Panc1 (cell line): ENCODE data around the gene FUT3.

Experiments used
- POLR2AphosphoS5 ChIP-seq: IDR thresholded peaks from 2 replicates; pipeline ENCODE4 v1.6.1; 2012; ENCODE audit warnings: mild to moderate bottlenecking, low read depth, low read length, moderate library complexity
- SIN3A ChIP-seq: IDR thresholded peaks from 2 replicates; pipeline ENCODE4 v1.6.1; 2012; ENCODE audit warnings: low read depth, mild to moderate bottlenecking, low read length, moderate library complexity, borderline replicate concordance; ENCODE audit not compliant: insufficient read depth
- TCF7L2 ChIP-seq: IDR thresholded peaks from 2 replicates; pipeline ENCODE4 v1.6.1; 2011; ENCODE audit warnings: mild to moderate bottlenecking, low read depth, low read length, inconsistent platforms
- TF ChIP-seq, protein P1 (sequence below): fragments of 450-650 bp; IDR thresholded peaks from 2 replicates; pipeline ENCODE4 v1.5.1; 2017; ENCODE audit warnings: mild to moderate bottlenecking
- TF ChIP-seq, protein P2 (sequence below), 2 experiments: IDR thresholded peaks; 2 replicates each; pipeline ENCODE4 v1.6.1; 2011 to 2012; ENCODE audit warnings: low read depth in 2 of 2, control low read depth in 1 of 2, low read length in 1 of 2, mild to moderate bottlenecking in 1 of 2, moderate library complexity in 1 of 2; ENCODE audit not compliant: insufficient read depth in 1 of 2

DNA sequence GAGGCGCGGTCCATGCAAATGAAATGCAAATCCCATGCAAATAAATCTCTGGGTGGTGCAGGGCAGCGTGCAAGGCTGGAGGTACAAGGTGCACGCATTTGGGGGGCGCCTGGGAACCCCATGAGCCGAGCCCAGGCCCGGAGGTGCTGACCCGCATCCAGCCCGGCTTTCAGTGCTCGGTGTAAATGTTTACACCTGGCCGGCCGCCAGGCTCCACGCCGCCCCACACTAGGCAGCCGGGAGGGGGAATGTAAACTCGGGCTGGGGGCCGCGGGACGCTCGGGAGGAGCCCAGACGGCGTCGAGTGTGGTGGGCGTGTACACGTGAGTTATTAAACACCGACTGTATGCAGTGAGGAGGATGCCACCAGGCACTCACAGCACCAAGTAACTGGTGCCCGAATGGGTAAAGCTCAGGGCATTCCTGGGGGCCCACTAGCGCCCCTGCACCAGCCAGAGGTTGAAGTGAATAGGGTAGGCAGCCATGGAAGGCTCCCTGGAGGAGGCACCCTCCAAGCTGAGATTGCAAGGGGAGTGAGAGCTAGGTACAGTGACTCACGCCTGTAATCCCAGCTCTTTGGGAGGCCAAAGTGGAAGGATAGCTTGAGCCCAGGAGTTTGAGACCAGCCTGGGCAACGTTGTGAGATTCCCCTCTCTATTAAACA, 28.9 kb downstream of the FUT3 start:
- TF ChIP-seq, protein P1, sequence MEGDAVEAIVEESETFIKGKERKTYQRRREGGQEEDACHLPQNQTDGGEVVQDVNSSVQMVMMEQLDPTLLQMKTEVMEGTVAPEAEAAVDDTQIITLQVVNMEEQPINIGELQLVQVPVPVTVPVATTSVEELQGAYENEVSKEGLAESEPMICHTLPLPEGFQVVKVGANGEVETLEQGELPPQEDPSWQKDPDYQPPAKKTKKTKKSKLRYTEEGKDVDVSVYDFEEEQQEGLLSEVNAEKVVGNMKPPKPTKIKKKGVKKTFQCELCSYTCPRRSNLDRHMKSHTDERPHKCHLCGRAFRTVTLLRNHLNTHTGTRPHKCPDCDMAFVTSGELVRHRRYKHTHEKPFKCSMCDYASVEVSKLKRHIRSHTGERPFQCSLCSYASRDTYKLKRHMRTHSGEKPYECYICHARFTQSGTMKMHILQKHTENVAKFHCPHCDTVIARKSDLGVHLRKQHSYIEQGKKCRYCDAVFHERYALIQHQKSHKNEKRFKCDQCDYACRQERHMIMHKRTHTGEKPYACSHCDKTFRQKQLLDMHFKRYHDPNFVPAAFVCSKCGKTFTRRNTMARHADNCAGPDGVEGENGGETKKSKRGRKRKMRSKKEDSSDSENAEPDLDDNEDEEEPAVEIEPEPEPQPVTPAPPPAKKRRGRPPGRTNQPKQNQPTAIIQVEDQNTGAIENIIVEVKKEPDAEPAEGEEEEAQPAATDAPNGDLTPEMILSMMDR, result no peak
- TF ChIP-seq TCF7L2 (no peak), POLR2AphosphoS5 (no peak), SIN3A (no peak)
- TF ChIP-seq, protein P2, sequence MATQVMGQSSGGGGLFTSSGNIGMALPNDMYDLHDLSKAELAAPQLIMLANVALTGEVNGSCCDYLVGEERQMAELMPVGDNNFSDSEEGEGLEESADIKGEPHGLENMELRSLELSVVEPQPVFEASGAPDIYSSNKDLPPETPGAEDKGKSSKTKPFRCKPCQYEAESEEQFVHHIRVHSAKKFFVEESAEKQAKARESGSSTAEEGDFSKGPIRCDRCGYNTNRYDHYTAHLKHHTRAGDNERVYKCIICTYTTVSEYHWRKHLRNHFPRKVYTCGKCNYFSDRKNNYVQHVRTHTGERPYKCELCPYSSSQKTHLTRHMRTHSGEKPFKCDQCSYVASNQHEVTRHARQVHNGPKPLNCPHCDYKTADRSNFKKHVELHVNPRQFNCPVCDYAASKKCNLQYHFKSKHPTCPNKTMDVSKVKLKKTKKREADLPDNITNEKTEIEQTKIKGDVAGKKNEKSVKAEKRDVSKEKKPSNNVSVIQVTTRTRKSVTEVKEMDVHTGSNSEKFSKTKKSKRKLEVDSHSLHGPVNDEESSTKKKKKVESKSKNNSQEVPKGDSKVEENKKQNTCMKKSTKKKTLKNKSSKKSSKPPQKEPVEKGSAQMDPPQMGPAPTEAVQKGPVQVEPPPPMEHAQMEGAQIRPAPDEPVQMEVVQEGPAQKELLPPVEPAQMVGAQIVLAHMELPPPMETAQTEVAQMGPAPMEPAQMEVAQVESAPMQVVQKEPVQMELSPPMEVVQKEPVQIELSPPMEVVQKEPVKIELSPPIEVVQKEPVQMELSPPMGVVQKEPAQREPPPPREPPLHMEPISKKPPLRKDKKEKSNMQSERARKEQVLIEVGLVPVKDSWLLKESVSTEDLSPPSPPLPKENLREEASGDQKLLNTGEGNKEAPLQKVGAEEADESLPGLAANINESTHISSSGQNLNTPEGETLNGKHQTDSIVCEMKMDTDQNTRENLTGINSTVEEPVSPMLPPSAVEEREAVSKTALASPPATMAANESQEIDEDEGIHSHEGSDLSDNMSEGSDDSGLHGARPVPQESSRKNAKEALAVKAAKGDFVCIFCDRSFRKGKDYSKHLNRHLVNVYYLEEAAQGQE (IDR thresholded peaks at IDR 0.05; ENCODE audit: insufficient read depth in 1 of 2, low read depth in 2 of 2, low read length in 1 of 2), result no peak
